ENCODE data around the gene NDST1. TPM values are rescaled to one million over a fixed set of nuclear protein-coding genes. Genes with fewer than 3 reads are reported as not detected.
"Not testable (repeated sequence)": the region's sequence is repeated elsewhere in the genome, so short reads cannot be mapped to it uniquely, and the experiment has no call there.

NDST1 gene
- total and polyA plus RNA-seq, 2 experiments from 2014 or later = 39.1 to 129 TPM

GRCh38 chr5:150473673-150474358, 34.1 kb upstream of the NDST1 start:
- peaks cover 47% of the 10 kb centered on the region for H3K4me1 ChIP-seq (ENCODE audit: insufficient read depth)
- no peaks in the 10 kb centered on the region for H3K79me2 ChIP-seq (ENCODE audit: insufficient read depth)
- H3K4me3 ChIP-seq = no peak overlapping the region
- H2AFZ ChIP-seq = no peak overlapping the region
- no peaks in the 10 kb centered on the region for H3K36me3 ChIP-seq (ENCODE audit: low read depth)
- no peaks in the 10 kb centered on the region for H3K27me3 ChIP-seq (replicated peaks; ENCODE audit: insufficient read depth)
- WGBS, 2 experiments (ENCODE audit: low coverage in 1 of 2, low lambda C conversion rate in 2 of 2, missing lambda C conversion rate in 2 of 2) = 80 to 82% methylated on average over 12 of the region's 12 CpGs
- no peaks in the 10 kb centered on the region for H3K9me2 ChIP-seq (ENCODE audit: insufficient read depth)
- no peaks in the 10 kb centered on the region for H4K20me1 ChIP-seq (ENCODE audit: insufficient read depth)
- in situ Hi-C loops (cut with MboI) = no loop called here
- DNase-seq = peak; percentile 49
- H3K27ac ChIP-seq = peak overlapping the region; percentile 89
- no peaks in the 10 kb centered on the region for H3K9me3 ChIP-seq (ENCODE audit: low read depth)
- peaks cover 54% of the 10 kb centered on the region for H3F3A ChIP-seq (ENCODE audit: insufficient read depth)
- peak overlapping the region; percentile 56 for H3K4me2 ChIP-seq (ENCODE audit: unreplicated experiment)
- TF ChIP-seq EZH2phosphoT487 (IDR thresholded peaks at IDR 0.05; ENCODE audit: insufficient read depth, low read depth) = no peak
- no peak for TF ChIP-seq EZH2 (IDR thresholded peaks at IDR 0.05; ENCODE audit: insufficient read depth, poor library complexity, severe bottlenecking)
- peak overlapping the region; percentile 76 for H3K9ac ChIP-seq

- H3K9me2 ChIP-seq (ENCODE audit: insufficient read depth); H2AFZ ChIP-seq; H3K4me3 ChIP-seq; H3K79me2 ChIP-seq (ENCODE audit: insufficient read depth); H3K36me3 ChIP-seq (ENCODE audit: low read depth); H3K4me2 ChIP-seq (ENCODE audit: unreplicated experiment); in situ Hi-C loops (cut with MboI); H3K27ac ChIP-seq; DNase-seq; H3K9me3 ChIP-seq (ENCODE audit: low read depth); H4K20me1 ChIP-seq (ENCODE audit: insufficient read depth); H3K9ac ChIP-seq; H3K27me3 ChIP-seq (replicated peaks; ENCODE audit: insufficient read depth): not testable (repeated sequence)
- 93% methylated on average over 6 of the region's 6 CpGs for WGBS, 2 experiments (ENCODE audit: low coverage in 1 of 2, low lambda C conversion rate in 2 of 2, missing lambda C conversion rate in 2 of 2)
- peaks cover 25% of the 10 kb centered on the region for H3K4me1 ChIP-seq (ENCODE audit: insufficient read depth)
- H3F3A ChIP-seq (ENCODE audit: insufficient read depth) = peaks cover 33% of the 10 kb centered on the region
These were observed 31.4 kb upstream of the NDST1 start for GRCh38 chr5:150476568-150476967.

GRCh38 chr5:150479416-150479815, 28.5 kb upstream of the NDST1 start:
- 0 out of 2 replicates have a peak, but pooled peaks cover 18% of the 10 kb centered on the region for H3F3A ChIP-seq (ENCODE audit: insufficient read depth)
- no peaks in the 10 kb centered on the region for H3K27me3 ChIP-seq (replicated peaks; ENCODE audit: insufficient read depth)
- no peak for TF ChIP-seq EZH2 (IDR thresholded peaks at IDR 0.05; ENCODE audit: insufficient read depth, poor library complexity, severe bottlenecking)
- TF ChIP-seq EZH2phosphoT487 (IDR thresholded peaks at IDR 0.05; ENCODE audit: insufficient read depth, low read depth) = no peak
- no peaks in the 10 kb centered on the region for H3K9me3 ChIP-seq (ENCODE audit: low read depth)
- H3K9me2 ChIP-seq (ENCODE audit: insufficient read depth) = no peaks in the 10 kb centered on the region
- no peak overlapping the region for H3K27ac ChIP-seq
- no peak overlapping the region for H3K4me3 ChIP-seq
- no peak overlapping the region for H3K9ac ChIP-seq
- 0 out of 2 replicates have a peak, but pooled peaks cover under 1% of the 10 kb centered on the region for H3K79me2 ChIP-seq (ENCODE audit: insufficient read depth)
- no peaks in the 10 kb centered on the region for H3K36me3 ChIP-seq (ENCODE audit: low read depth)
- no peak for DNase-seq
- no peak overlapping the region for H2AFZ ChIP-seq
- H3K4me2 ChIP-seq (ENCODE audit: unreplicated experiment) = no peak overlapping the region
- 59 to 65% methylated on average over 2 of the region's 2 CpGs for WGBS, 2 experiments (ENCODE audit: low coverage in 1 of 2, low lambda C conversion rate in 2 of 2, missing lambda C conversion rate in 2 of 2)
- no peaks in the 10 kb centered on the region for H4K20me1 ChIP-seq (ENCODE audit: insufficient read depth)
- in situ Hi-C loops (cut with MboI) = no loop called here
- H3K4me1 ChIP-seq (ENCODE audit: insufficient read depth) = peaks cover 4% of the 10 kb centered on the region

GRCh38 chr5:150481708-150481965, 26.3 kb upstream of the NDST1 start:
- no peaks in the 10 kb centered on the region for H3K27me3 ChIP-seq (replicated peaks; ENCODE audit: insufficient read depth)
- in situ Hi-C loops (cut with MboI) = no loop called here

GRCh38 chr5:150481972-150482406, 25.9 kb upstream of the NDST1 start:
- H4K20me1 ChIP-seq (ENCODE audit: insufficient read depth) = no peaks in the 10 kb centered on the region
- H3K4me1 ChIP-seq (ENCODE audit: insufficient read depth) = peaks cover 9% of the 10 kb centered on the region
- DNase-seq = no peak
- TF ChIP-seq EZH2 (IDR thresholded peaks at IDR 0.05; ENCODE audit: insufficient read depth, poor library complexity, severe bottlenecking) (no peak), EZH2phosphoT487 (IDR thresholded peaks at IDR 0.05; ENCODE audit: insufficient read depth, low read depth) (no peak)
- no peak overlapping the region for H3K4me3 ChIP-seq
- H3K27ac ChIP-seq = no peak overlapping the region
- no peak overlapping the region for H2AFZ ChIP-seq
- H3K4me2 ChIP-seq (ENCODE audit: unreplicated experiment) = no peak overlapping the region
- H3K79me2 ChIP-seq (ENCODE audit: insufficient read depth) = peaks cover 22% of the 10 kb centered on the region
- in situ Hi-C loops (cut with MboI) = no loop called here
- 69 to 82% methylated on average over 6 of the region's 6 CpGs for WGBS, 2 experiments (ENCODE audit: low coverage in 1 of 2, low lambda C conversion rate in 2 of 2, missing lambda C conversion rate in 2 of 2)
- H3K9me2 ChIP-seq (ENCODE audit: insufficient read depth) = no peaks in the 10 kb centered on the region
- no peaks in the 10 kb centered on the region for H3K27me3 ChIP-seq (replicated peaks; ENCODE audit: insufficient read depth)
- H3K9me3 ChIP-seq (ENCODE audit: low read depth) = no peaks in the 10 kb centered on the region
- H3K36me3 ChIP-seq (ENCODE audit: low read depth) = no peaks in the 10 kb centered on the region
- no peak overlapping the region for H3K9ac ChIP-seq
- H3F3A ChIP-seq (ENCODE audit: insufficient read depth) = peaks cover 5% of the 10 kb centered on the region

More at GRCh38 chr5:150481708-150481965, 26.3 kb upstream of the NDST1 start:
- Histone ChIP-seq H4K20me1 (ENCODE audit: insufficient read depth) (no peaks in the 10 kb centered on the region), H3K9ac (no peak overlapping the region), H3K36me3 (ENCODE audit: low read depth) (no peaks in the 10 kb centered on the region), H3K4me3 (no peak overlapping the region), H3K79me2 (ENCODE audit: insufficient read depth) (peaks cover 18% of the 10 kb centered on the region), H3K9me2 (ENCODE audit: insufficient read depth) (no peaks in the 10 kb centered on the region), H3F3A (ENCODE audit: insufficient read depth) (peaks cover 5% of the 10 kb centered on the region; the same call in 1 of the 2 replicates), H3K4me1 (ENCODE audit: insufficient read depth) (peaks cover 9% of the 10 kb centered on the region), H3K4me2 (ENCODE audit: unreplicated experiment) (no peak overlapping the region), H3K9me3 (ENCODE audit: low read depth) (no peaks in the 10 kb centered on the region), H2AFZ (no peak overlapping the region), H3K27ac (no peak overlapping the region)
- WGBS, 2 experiments (ENCODE audit: low coverage in 1 of 2, low lambda C conversion rate in 2 of 2, missing lambda C conversion rate in 2 of 2) = 91 to 92% methylated on average over 6 of the region's 6 CpGs
- TF ChIP-seq EZH2phosphoT487 (IDR thresholded peaks at IDR 0.05; ENCODE audit: insufficient read depth, low read depth) = no peak
- TF ChIP-seq EZH2 (IDR thresholded peaks at IDR 0.05; ENCODE audit: insufficient read depth, poor library complexity, severe bottlenecking) = no peak
- no peak for DNase-seq

All from GM23248 (cell line).